NB4 (cell line): ENCODE results near the gene UBXN11.

ENCODE experiments used
- DNase-seq: peaks from one replicate; pipeline ENCODE4 v3.0.0; 2010; ENCODE audit warnings: low read depth
- H3K4me3 ChIP-seq: one replicate; pipeline ENCODE4 v1.5.1; 2011; ENCODE audit warnings: mild to moderate bottlenecking, low read depth, low read length, moderate library complexity
- MYC ChIP-seq: IDR thresholded peaks from 2 replicates; pipeline ENCODE4 v1.6.1; 2011; ENCODE audit warnings: low read depth, low read length
- POLR2A ChIP-seq: IDR thresholded peaks from 2 replicates; pipeline ENCODE4 v1.6.1; 2011; ENCODE audit warnings: mild to moderate bottlenecking; ENCODE audit not compliant: insufficient read length; ENCODE audit errors: extremely low read depth
- TF ChIP-seq, protein P1 (sequence below): IDR thresholded peaks from 2 replicates; pipeline ENCODE4 v1.6.1; 2011; ENCODE audit warnings: low read depth, low read length
- TF ChIP-seq, protein P2 (sequence below): IDR thresholded peaks from one replicate; pipeline ENCODE4 v1.5.1; 2012; ENCODE audit warnings: low read depth, low read length

The UBXN11 gene

DNA sequence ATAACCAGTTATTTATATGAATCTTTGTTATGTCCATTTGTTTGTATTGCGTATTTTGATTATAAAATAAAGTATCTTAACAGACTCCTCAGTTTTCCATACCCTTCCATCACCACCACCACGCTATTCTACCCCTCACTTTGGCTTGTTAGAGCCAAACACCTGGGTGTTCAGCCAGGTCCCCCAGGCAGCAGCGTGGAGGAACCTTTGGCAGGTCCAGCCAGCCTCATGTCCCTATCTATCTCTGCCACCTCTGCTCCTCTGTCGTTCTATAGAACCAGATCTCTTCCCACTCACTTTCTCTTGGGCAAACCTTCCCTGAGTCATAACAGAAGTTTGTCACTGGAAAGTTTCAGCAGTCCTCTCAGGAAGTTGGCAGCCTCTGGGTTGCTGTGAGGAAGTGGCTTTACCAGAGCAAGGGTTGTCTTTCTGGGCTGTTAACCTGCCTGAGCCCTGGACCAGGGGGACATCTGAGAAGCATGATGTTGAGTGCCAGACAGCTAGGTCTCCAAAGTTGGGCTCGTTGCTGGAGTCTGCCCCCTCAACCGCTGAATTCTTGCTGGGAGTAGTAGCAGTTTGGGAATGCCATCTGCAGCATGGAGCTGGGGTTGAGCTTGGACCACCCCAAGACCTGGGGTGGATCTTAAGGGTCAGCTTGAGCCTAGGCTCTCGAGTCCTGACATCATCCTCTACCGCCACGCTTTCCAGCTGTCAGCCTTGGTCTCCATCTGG lies 27.5 kb downstream of the UBXN11 start:
- DNase-seq: peak; percentile 84
- TF ChIP-seq MYC: peak; percentile 10; the same call in 1 of the 2 replicates
- TF ChIP-seq, protein P1, sequence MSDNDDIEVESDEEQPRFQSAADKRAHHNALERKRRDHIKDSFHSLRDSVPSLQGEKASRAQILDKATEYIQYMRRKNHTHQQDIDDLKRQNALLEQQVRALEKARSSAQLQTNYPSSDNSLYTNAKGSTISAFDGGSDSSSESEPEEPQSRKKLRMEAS: peak; percentile 40; the same call in 1 of the 2 replicates
- TF ChIP-seq, protein P2, sequence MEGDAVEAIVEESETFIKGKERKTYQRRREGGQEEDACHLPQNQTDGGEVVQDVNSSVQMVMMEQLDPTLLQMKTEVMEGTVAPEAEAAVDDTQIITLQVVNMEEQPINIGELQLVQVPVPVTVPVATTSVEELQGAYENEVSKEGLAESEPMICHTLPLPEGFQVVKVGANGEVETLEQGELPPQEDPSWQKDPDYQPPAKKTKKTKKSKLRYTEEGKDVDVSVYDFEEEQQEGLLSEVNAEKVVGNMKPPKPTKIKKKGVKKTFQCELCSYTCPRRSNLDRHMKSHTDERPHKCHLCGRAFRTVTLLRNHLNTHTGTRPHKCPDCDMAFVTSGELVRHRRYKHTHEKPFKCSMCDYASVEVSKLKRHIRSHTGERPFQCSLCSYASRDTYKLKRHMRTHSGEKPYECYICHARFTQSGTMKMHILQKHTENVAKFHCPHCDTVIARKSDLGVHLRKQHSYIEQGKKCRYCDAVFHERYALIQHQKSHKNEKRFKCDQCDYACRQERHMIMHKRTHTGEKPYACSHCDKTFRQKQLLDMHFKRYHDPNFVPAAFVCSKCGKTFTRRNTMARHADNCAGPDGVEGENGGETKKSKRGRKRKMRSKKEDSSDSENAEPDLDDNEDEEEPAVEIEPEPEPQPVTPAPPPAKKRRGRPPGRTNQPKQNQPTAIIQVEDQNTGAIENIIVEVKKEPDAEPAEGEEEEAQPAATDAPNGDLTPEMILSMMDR: no peak
- peak overlapping the region; percentile 57 for H3K4me3 ChIP-seq

DNA sequence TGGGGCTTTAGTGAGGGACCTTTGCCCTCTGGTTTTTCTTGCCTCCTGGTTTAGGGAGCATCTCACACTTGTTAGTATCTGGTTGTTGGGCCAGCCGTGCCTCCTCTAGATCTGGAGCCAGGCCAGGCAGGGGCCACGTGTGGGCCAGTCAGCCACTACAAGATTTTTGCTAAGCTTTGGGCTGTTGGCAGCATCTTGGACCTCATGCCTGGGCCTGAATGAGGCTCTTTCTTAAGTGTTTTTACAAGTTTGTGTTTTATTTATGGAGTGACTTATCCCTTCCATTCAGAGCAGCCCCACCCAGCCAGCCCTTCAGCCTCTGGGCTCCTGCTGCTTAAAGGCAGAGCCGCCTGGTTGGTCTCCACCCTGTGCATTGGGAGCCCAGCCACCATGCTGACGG lies 28.1 kb downstream of the UBXN11 start:
- TF ChIP-seq, protein P1: no peak
- TF ChIP-seq, protein P2: no peak
- TF ChIP-seq MYC (no peak), POLR2A (no peak)
- DNase-seq: no peak
- H3K4me3 ChIP-seq: no peak overlapping the region

DNA sequence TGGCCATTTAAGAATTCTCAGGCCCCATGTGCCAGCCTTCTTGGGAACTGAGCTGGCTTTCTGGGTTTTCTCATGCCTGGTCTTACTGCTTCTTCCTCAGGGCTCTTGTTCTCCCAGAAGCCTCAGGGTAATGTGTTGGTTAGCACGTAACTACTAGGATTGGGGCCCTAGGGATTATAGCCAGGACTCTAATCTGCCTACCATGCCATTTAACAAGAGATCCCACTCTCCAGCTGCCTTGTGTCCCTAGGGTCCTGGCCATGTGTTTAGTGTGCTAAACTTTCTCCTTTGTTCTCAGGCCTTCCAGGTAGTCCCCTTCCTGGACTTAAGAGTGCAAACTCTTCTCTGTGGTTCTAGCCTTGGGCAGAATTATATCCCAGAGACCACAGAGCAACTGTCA lies 28.7 kb downstream of the UBXN11 start:
- TF ChIP-seq, protein P2: no peak
- TF ChIP-seq MYC (no peak), POLR2A (no peak)
- TF ChIP-seq, protein P1: no peak
- H3K4me3 ChIP-seq: no peak overlapping the region
- no peak for DNase-seq

DNA sequence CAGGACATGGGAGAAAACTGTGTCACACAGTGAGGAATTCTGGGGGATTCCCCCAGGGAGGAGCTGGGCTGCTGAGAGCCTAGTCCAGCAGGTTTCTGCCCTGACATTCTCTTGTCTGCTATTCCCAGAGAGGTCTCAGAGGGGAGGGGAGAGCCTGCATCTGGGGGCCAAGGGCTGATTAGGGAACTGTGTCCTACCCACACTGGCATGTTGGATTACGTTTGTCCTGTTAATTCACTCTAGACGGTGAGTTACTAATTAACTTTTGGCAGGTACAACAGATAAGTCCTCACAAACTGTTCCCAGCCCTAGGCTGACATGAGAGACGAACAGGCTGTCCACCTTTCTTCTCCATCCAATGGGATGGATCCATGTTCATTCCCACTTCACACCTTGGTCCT lies 29.2 kb downstream of the UBXN11 start:
- DNase-seq: no peak
- TF ChIP-seq, protein P1: no peak
- TF ChIP-seq POLR2A (no peak), MYC (no peak)
- TF ChIP-seq, protein P2: no peak
- no peak overlapping the region for H3K4me3 ChIP-seq

DNA sequence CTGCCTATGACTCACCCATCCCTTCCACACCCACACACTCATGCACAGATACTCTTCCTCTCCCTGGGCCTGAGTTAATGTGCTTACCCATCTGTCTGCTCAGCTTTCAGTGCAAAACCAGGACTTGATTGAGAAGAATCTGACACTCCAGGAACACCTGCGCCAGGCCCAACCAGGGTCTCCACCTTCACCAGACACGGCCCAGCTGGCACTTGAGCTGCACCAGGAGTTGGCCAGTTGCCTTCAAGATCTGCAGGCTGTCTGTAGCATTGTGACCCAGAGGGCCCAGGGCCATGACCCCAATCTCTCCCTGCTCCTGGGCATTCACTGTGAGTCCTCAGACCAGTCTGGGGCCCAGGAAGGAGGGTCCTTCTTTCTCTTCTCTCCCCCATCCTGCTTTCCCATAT lies 30.0 kb downstream of the UBXN11 start:
- no peak for DNase-seq
- TF ChIP-seq POLR2A (no peak), MYC (0 out of 2 replicates have a peak, but pooled peaks have one; percentile 47)
- TF ChIP-seq, protein P1: peak; percentile 54; the same call in 1 of the 2 replicates
- TF ChIP-seq, protein P2: no peak
- H3K4me3 ChIP-seq: no peak overlapping the region
